Central memory CD8-positive, alpha-beta T cell (primary cell): ENCODE results near the gene DENND5A.
"Not testable (repeated sequence)": the region's sequence is repeated elsewhere in the genome, so short reads cannot be mapped to it uniquely, and the experiment has no call there.

Experiments
- ATAC-seq: fragments of 150-1000 bp; cut with Tn5 transposase; replicated peaks from 2 replicates; pipeline ENCODE4 v1.10.0; 2022; ENCODE audit warnings: mild to moderate bottlenecking, moderate FRiP score, moderate number of reproducible peaks; ENCODE audit not compliant: poor library complexity, severe bottlenecking; ENCODE audit errors: extremely low read depth
- DNase-seq, 2 donors: peaks; one replicate each; pipeline ENCODE4 v3.0.0; 2021; ENCODE audit warnings: low spot score in 2 of 2
- H3K27ac Mint-ChIP-seq: one replicate; pipeline ENCODE4 v1.8.0; 2022; ENCODE audit warnings: low read depth, mild to moderate bottlenecking, moderate library complexity, mixed read lengths
- H3K27me3 Mint-ChIP-seq: one replicate; pipeline ENCODE4 v1.8.0; 2022; ENCODE audit warnings: mixed read lengths
- H3K36me3 Mint-ChIP-seq: one replicate; pipeline ENCODE4 v1.8.0; 2022; ENCODE audit warnings: mild to moderate bottlenecking, moderate library complexity, mixed read lengths; ENCODE audit not compliant: insufficient read depth
- H3K4me1 Mint-ChIP-seq: one replicate; pipeline ENCODE4 v1.8.0; 2022; ENCODE audit warnings: mixed read lengths
- H3K4me3 Mint-ChIP-seq: one replicate; pipeline ENCODE4 v1.8.0; 2022; ENCODE audit warnings: mild to moderate bottlenecking, moderate library complexity, mixed read lengths
- H3K9me3 Mint-ChIP-seq: one replicate; pipeline ENCODE4 v1.8.0; 2022; ENCODE audit warnings: mixed read lengths

The DENND5A gene

DNA sequence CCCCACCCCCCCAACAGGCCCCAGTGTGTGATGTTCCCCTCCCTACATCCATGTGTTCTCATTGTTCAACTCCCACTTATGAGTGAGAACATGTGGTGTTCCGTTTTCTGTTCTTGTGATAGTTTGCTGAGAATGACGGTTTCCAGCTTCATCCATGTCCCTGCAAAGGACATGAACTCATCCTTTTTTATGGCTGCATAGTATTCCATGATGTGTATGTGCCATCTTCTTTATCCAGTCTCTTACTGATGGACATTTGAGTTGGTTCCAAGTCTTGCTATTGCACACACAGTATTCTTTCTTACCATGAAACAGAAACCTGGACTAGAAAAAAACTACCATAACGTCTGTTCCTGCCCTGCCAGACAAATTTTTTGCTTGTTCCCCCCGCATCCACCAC, 6.9 kb downstream of the DENND5A start:
- not testable (repeated sequence) for H3K36me3 Mint-ChIP-seq, H3K4me3 Mint-ChIP-seq, DNase-seq, H3K27ac Mint-ChIP-seq, H3K9me3 Mint-ChIP-seq, ATAC-seq, H3K27me3 Mint-ChIP-seq
- peaks cover 25% of the 10 kb centered on the region for H3K4me1 Mint-ChIP-seq

DNA sequence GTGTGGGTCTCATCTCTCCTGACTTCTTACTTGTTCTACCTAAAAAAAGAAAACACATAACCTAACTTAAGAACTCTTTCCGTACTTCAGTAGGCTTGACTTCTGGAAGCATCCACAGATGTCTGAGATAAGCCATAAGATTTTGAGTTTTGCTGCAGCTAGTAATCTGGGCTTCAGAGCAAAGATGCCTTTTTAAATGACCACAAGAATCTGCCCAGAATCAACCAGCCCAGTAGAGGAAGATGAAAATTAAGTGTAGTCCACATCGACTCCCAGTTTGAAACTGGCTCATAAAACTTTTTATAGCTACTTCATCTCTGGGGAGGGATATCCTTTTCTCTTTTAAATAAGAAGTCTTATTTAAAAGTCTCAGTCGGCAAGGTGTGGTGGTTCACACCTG, 10.7 kb downstream of the DENND5A start:
- Mint-ChIP-seq H3K27me3 (no peaks in the 10 kb centered on the region), H3K27ac (no peak overlapping the region), H3K4me1 (peaks cover 16% of the 10 kb centered on the region), H3K9me3 (no peaks in the 10 kb centered on the region), H3K36me3 (peaks cover 5% of the 10 kb centered on the region), H3K4me3 (no peak overlapping the region)
- no peak for ATAC-seq
- no peak for DNase-seq

DNA sequence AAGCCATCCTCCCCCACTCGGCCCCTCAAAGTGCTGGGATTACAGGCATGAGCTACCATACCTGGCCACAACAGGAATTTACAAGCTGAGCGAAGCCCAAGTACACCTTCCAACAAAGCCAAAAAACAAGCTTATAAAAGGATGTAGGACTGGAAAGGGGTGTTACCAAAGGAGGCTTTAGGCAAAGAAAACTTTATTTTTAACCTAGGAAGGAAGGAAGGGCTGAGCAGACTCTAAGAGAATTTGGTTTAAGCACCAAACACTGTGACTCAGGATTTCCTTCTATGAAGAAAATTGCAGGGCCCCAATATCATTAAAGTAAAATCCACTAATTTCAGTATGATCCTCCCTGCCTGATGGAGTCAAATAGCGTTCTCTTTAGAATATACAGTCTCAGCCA, 12.1 kb downstream of the DENND5A start:
- Mint-ChIP-seq H3K4me3 (no peak overlapping the region), H3K27ac (no peak overlapping the region), H3K36me3 (peaks cover 5% of the 10 kb centered on the region), H3K27me3 (no peaks in the 10 kb centered on the region), H3K9me3 (no peaks in the 10 kb centered on the region), H3K4me1 (peaks cover 22% of the 10 kb centered on the region)
- no peak for ATAC-seq
- DNase-seq: no peak

DNA sequence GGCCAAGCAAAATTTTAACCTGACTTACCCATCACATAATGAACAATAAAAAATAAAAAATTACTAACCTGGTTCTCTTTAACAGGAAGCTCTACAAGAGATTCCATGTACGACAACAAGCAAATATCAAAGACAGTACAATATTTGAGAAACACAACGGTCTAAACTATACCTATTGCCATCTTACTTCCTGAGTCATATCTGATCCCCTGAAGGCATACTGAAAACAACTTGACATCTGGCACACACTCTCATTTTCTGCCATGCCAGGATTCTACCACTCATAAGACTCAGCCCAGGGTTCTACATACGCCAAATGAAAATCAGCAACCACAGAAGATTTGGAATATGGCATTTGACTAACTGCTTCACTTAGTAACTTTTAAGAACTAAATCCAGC, 13.8 kb downstream of the DENND5A start:
- H3K4me3 Mint-ChIP-seq: peak overlapping the region; percentile 10
- H3K27ac Mint-ChIP-seq: peak overlapping the region; percentile 71
- H3K27me3 Mint-ChIP-seq: no peaks in the 10 kb centered on the region
- no peaks in the 10 kb centered on the region for H3K9me3 Mint-ChIP-seq
- ATAC-seq (peak; percentile 29), DNase-seq (no peak)
- H3K36me3 Mint-ChIP-seq: peaks cover 7% of the 10 kb centered on the region
- H3K4me1 Mint-ChIP-seq: peaks cover 27% of the 10 kb centered on the region

DNA sequence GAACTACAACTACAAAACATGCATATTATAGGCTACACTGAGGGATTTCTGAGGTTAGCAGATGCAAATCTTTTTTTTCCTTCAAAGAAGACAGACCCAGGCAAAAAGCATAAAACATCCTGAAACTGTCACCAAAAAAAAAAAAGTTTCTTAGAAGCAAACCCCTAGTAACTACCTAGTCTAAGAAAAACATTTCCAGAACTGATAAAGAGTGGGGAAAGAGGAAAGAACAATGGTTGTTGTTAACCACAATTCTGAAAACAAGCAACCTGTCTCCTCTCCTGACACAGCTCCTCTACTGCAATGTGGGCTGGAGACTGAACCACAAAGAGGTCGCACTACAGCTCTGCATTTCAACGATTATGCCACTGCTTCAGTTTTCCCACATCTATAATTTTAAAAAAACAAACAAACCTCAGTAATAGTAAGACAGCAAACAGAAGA, 15.0 kb downstream of the DENND5A start:
- ATAC-seq (peak; percentile 85), DNase-seq (no peak)
- no peaks in the 10 kb centered on the region for H3K27me3 Mint-ChIP-seq
- H3K9me3 Mint-ChIP-seq: no peaks in the 10 kb centered on the region
- H3K4me1 Mint-ChIP-seq: peaks cover 27% of the 10 kb centered on the region
- peak overlapping the region; percentile 47 for H3K4me3 Mint-ChIP-seq
- peak overlapping the region; percentile 71 for H3K27ac Mint-ChIP-seq
- H3K36me3 Mint-ChIP-seq: peaks cover 4% of the 10 kb centered on the region

DNA sequence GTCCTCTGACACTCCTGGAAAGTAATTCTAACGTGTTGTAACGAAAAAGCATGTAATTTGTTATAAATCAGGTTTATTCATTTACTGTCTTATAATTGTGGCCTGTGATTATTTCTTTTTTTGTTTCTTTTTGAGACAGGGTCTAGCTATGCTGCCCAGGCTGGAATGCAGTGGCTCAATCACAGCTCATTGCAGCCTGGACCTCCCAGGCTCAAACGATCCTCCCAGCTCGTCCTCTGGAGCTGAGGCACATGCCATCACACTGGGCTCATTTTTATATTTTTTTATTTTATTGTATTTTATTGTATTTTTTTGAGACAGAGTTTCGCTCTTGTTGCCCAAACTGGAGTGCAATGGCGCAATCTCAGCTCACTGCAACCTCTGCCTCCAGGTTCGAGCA, 15.9 kb downstream of the DENND5A start:
- ATAC-seq (no peak), DNase-seq (no peak)
- Mint-ChIP-seq H3K4me3 (no peak overlapping the region), H3K9me3 (no peaks in the 10 kb centered on the region), H3K36me3 (peaks cover 3% of the 10 kb centered on the region), H3K27ac (no peak overlapping the region), H3K4me1 (peaks cover 27% of the 10 kb centered on the region), H3K27me3 (no peaks in the 10 kb centered on the region)

DNA sequence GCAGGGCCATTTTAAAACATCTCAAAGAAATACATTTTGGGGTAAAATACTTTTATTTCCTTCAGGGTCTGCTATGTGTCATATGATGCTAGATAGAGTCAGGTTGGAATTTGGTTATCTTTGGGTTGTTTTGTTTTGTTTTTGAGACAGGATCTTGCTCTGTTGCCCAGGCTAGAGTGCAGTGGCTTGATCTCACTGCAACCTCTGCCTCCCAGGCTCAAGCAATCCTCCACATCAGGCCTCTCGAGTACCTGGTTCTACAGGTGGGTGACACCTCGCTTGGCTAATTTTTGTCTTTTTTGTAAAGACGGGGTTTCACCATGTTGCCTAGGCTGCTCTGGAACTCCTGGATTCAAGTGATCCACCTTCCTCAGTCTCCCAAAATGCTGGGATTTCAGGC, 17.3 kb downstream of the DENND5A start:
- H3K4me3 Mint-ChIP-seq: no peak overlapping the region

DNA sequence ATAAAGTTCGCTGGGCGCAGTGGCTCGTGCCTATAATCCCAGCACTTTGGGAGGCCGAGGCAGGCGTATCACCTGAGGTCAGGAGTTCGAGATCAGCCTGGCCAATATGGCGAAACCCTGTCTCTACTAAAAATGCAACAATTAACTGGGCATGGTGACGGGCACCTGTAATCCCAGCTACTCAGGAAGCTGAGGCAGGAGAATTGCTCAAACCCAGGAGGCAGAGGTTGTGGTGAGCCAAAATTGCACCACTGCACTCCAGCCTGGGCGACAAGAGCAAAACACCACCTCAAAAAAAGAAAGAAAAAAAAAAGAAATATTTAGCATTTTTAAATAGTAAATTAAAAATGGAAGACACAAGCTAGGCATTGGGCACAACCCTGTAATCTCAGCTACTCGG, 28.9 kb downstream of the DENND5A start:
- H3K4me3 Mint-ChIP-seq: not testable (repeated sequence)

More for the DNA sequence above, 17.3 kb downstream of the DENND5A start:
- DNase-seq (no peak), ATAC-seq (no peak)
- peaks cover 27% of the 10 kb centered on the region for H3K4me1 Mint-ChIP-seq
- peaks cover 3% of the 10 kb centered on the region for H3K36me3 Mint-ChIP-seq
- no peaks in the 10 kb centered on the region for H3K27me3 Mint-ChIP-seq
- H3K9me3 Mint-ChIP-seq: no peaks in the 10 kb centered on the region
- no peak overlapping the region for H3K27ac Mint-ChIP-seq

DNA sequence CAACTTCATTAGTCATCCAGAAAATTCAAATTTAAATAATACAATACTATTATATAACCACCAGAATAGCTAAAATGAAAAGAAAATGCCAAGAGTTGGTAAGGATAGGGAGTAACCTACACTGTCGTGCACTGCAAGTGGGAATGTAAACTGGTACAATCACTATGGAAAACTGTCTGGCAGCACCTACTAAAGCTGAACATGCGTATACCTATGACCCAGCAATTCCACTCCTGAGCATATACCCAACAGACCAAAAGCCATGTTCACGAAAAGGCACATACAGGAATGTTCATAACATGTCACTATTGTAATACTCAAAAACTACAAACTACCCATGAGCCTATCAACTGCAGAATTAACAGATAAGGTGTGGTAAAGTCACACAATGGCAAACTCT, 32.7 kb downstream of the DENND5A start:
- Mint-ChIP-seq H3K27ac (no peak overlapping the region), H3K36me3 (no peaks in the 10 kb centered on the region), H3K9me3 (no peaks in the 10 kb centered on the region), H3K4me3 (no peak overlapping the region), H3K27me3 (no peaks in the 10 kb centered on the region), H3K4me1 (peaks cover 26% of the 10 kb centered on the region)
- ATAC-seq (no peak), DNase-seq (no peak)

More for the DNA sequence above, 28.9 kb downstream of the DENND5A start:
- H3K9me3 Mint-ChIP-seq, H3K27ac Mint-ChIP-seq, DNase-seq, ATAC-seq, H3K36me3 Mint-ChIP-seq, H3K27me3 Mint-ChIP-seq: not testable (repeated sequence)
- peaks cover 15% of the 10 kb centered on the region for H3K4me1 Mint-ChIP-seq

DNA sequence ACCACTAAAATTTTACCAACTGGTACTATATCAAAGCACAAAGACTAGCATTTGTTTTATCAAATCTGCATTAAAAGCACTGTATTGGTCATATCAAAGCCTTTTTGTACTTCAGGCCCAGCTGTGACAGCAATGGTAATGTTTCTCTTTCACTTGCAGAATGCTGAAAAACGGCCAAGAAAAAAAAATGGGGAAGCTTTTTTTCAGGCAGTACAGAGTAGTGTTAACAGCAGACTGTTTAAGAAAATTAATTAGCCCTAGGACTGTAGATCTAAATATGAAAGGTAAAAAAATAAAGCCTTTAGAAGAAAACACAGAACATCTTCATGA, 33.3 kb downstream of the DENND5A start:
- Mint-ChIP-seq H3K27ac (no peak overlapping the region), H3K9me3 (no peaks in the 10 kb centered on the region), H3K36me3 (no peaks in the 10 kb centered on the region), H3K4me1 (peaks cover 26% of the 10 kb centered on the region), H3K27me3 (no peaks in the 10 kb centered on the region), H3K4me3 (no peak overlapping the region)
- ATAC-seq: no peak
- no peak for DNase-seq

DNA sequence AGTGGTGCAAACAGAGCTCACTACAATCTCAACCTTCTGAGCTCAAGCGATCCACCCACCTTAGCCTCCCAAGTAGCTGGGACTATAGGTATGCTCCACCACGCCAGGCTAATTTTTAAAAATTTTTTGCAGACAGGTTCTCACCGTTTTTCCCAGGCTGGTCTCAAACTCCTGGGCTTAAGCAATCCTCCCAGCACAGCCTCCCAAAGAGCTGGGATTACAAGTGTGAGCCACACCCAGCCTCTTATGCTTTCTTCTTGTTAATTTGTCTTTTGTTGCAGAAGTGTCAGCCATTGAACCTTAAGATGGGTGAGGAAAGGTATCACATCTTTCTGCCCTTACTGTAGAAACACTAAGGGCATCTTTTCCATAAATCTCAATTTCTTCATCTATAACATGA, 34.9 kb downstream of the DENND5A start:
- H3K27ac Mint-ChIP-seq: no peak overlapping the region

DNA sequence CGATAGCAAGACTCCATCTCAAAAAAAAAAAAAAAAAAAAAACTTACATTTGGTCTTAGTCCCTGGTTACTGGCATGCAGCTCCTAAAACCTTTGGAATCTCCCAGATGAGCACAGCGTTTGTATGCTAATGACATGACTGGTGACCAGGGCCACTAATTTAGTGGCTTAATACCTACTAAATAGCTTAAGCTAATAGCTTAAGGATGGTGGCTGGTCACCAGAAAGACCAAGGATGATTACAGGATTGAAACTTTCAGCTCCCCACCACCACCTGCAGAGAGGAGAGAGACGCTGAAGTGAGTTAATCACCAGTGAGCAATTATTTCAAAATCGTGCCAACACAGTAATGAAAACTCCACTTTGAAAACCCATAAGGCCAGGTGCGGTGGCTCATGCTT, 37.1 kb downstream of the DENND5A start:
- H3K9me3 Mint-ChIP-seq: no peaks in the 10 kb centered on the region
- no peak overlapping the region for H3K27ac Mint-ChIP-seq
- no peak overlapping the region for H3K4me3 Mint-ChIP-seq
- ATAC-seq (no peak), DNase-seq (no peak)
- peaks cover 26% of the 10 kb centered on the region for H3K4me1 Mint-ChIP-seq
- H3K27me3 Mint-ChIP-seq: no peaks in the 10 kb centered on the region
- H3K36me3 Mint-ChIP-seq: no peaks in the 10 kb centered on the region

More for the DNA sequence above, 34.9 kb downstream of the DENND5A start:
- Mint-ChIP-seq H3K4me1 (peaks cover 26% of the 10 kb centered on the region), H3K9me3 (no peaks in the 10 kb centered on the region), H3K4me3 (no peak overlapping the region), H3K27me3 (no peaks in the 10 kb centered on the region), H3K36me3 (no peaks in the 10 kb centered on the region)
- DNase-seq (no peak), ATAC-seq (no peak)

DNA sequence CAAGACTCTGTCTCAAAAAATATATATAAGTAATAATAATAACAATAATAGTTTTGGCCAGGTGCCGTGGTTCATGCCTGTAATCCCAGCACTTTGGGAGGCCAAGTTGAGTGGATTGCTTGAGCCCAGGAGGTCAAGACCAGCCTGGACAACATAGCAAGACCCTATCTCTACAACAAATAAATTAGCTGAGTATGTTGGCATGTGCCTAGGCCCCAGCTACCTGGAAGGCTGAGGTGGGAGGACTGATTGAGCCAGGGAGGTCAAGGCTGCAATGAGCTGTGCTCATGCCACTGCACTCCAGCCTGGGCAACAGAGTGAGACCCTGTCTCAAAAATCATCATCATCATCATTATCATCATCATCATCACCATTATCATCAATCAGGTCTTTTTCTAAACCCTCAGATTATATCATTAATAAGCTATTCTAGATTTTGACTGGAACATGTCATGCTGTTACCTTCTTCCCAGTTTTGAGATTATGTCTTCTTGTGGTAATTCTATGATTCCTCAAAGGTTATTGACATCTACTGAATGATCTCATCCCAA, 39.3 kb downstream of the DENND5A start:
- DNase-seq: no peak
- H3K36me3 Mint-ChIP-seq: no peaks in the 10 kb centered on the region
- H3K4me1 Mint-ChIP-seq: peaks cover 13% of the 10 kb centered on the region
- no peak for ATAC-seq
- H3K27me3 Mint-ChIP-seq: no peaks in the 10 kb centered on the region
- no peak overlapping the region for H3K27ac Mint-ChIP-seq
- H3K9me3 Mint-ChIP-seq: no peaks in the 10 kb centered on the region
- H3K4me3 Mint-ChIP-seq: no peak overlapping the region

DNA sequence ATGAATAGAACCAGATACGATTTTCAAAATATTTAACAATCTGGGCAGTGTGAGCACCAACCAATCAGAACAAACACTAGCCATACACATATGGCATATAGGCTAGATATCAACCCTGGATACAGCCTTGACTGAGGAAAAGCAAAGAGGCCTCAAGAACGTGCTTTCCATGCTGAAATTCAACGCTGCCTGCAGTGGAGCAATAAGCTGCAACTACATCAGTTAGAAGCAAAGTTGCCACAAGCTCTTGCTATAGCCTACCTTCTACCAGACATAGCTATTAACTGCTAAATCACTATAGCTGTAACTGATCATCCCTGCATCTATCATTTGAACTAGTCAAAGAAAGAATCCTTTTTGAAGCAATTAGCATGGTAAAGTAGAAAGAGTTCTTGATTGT, 42.5 kb downstream of the DENND5A start:
- ATAC-seq (no peak), DNase-seq (no peak)
- Mint-ChIP-seq H3K4me3 (no peak overlapping the region), H3K36me3 (peaks cover 2% of the 10 kb centered on the region), H3K27me3 (no peaks in the 10 kb centered on the region), H3K27ac (no peak overlapping the region), H3K9me3 (no peaks in the 10 kb centered on the region), H3K4me1 (no peaks in the 10 kb centered on the region)
